ENCODE measurements around the gene SLC17A3.

The SLC17A3 gene

GRCh38 chr6:25888626-25889025 lies 14.6 kb upstream of the SLC17A3 start:
- no peak for DNase-seq

DNA sequence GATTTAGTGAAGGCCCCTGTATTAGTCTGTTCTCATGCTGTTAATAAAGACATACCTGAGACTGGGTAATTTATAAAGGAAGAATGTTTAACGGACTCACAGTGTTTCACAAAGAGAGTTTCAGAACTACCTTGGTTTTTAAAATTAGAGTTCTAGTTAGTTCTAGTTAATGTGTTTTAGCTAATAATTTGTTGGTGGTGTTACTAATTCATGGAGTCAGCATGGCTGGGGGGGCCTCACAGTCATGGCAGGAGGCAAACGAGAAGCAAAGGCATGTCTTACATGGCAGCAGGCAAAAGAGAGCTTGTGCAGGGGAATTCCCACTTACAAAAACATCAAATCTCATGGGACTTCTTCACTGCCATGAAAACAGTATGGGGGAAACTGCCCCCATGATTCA lies 12.0 kb upstream of the SLC17A3 start:
- DNase-seq: no peak

- DNase-seq: no peak
Measured at GRCh38 chr6:25883991-25884390, 9.9 kb upstream of the SLC17A3 start.

DNA sequence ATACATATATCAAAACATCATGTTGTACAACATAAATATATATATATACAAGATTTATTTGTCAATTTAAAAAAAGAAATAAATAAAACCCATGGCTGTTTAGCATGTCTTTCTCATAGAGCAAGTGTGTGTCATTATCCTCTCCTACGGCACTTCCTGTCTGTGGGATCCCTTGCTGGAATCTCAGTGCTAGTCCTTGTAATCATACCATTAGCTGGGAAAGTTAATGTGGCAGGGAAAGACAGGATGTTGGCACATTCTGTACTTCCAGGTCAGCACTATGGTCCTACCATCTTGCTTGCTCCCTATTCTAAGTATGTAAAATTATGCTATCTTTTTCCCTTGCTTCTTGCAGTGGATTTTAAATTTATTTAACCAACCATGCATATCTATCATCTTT lies 9.5 kb upstream of the SLC17A3 start:
- no peak for DNase-seq

- no peak for DNase-seq
Measured at GRCh38 chr6:25882051-25882496, 8.0 kb upstream of the SLC17A3 start.

DNA sequence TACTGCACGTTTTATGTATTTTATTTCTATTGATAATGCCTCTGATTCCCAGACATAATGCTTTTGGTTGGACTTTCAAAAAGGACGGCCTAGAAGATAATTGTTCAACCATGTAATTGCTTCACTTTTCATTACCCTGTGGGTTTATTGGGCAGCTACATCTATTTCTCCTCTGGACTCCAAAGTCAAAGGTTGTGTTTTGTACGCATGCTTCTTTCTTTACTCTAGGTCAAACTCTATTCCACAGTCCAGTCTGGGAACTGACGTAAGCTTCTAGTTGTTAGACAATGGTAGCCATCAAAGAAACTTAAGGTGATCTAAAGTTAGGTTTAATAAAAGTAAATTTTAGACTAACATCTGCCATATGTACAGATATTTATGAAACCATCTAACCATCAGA lies 6.6 kb upstream of the SLC17A3 start:
- no peak for DNase-seq

GRCh38 chr6:25878721-25879322 lies 4.8 kb upstream of the SLC17A3 start:
- no peak for DNase-seq

- DNase-seq: no peak
Measured at GRCh38 chr6:25875926-25876602, 2.0 kb upstream of the SLC17A3 start.

DNA sequence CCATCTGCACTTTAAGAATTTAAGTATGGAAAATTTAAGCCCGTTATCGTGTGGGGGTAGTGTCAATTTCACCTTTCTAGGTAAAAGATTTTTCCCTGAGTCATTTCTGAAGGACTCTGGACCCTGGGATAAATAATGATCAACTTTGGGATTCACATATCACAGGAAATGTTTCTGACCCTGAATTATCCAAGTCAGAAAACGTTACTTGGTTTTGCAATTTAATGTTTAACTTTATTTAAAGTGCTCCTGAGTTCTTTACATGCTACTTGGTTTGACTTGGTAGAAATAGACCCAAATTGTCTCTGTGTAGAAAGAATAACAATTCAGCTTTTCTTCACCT lies 1.5 kb upstream of the SLC17A3 start:
- no peak for DNase-seq

- DNase-seq: no peak
Measured at GRCh38 chr6:25874822-25875562, 949 bp upstream of the SLC17A3 start.

GRCh38 chr6:25872814-25873213 lies 1.2 kb downstream of the SLC17A3 start:
- no peak for DNase-seq

DNA sequence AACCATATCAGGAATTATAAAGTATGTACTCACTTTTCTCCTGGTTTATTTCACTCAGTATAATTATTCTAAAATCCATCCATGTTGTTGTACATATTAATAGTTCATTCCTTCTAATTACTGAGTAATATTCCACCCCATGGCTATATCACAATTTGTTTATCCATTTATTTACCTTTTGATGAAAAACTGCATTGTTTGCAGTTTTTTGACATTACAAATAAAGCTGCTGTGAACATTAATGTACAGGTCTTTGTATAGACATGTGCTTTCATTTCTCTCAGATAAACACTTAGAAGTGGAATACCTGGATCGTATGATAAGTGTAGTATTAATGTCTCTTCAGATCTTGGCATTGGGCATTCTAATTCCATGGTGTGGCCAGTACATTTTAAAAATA lies 4.2 kb downstream of the SLC17A3 start:
- no peak for DNase-seq

DNA sequence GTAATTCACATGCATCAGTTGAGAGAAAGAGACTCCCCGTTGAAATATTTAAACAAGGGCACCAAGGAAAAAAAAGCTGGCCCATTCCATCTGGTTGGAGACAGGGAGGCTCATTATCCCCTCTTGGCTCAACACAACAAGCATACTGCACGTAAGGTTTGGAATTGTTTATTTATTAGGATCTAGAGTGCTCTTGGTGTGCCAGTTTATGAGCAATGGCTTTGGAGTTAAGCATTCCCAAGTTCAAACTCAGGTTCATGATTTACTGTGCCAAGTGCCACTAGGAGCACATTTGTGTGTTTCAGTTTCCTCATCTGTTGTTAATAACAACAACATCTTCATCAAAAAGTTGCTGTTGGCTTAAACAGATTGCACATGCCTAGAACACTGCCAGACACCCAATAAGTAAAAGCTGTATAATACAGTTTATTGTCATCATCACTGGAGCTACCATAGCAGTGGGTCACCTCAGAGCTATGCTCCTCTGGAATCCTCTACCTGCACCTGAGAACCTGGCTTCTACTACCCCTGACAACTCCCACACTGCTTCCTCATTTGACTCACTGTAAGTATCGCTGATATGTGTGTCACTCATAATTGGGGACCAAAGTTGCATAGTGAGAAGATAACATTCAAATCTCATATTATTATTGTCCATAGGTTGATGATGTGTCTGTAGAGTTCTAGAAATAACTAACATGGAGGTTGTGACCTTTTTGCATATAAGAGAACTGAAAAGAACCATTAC lies 5.4 kb downstream of the SLC17A3 start:
- no peak for DNase-seq

- DNase-seq: no peak
Measured at GRCh38 chr6:25866011-25866410, 8.0 kb downstream of the SLC17A3 start.

DNA sequence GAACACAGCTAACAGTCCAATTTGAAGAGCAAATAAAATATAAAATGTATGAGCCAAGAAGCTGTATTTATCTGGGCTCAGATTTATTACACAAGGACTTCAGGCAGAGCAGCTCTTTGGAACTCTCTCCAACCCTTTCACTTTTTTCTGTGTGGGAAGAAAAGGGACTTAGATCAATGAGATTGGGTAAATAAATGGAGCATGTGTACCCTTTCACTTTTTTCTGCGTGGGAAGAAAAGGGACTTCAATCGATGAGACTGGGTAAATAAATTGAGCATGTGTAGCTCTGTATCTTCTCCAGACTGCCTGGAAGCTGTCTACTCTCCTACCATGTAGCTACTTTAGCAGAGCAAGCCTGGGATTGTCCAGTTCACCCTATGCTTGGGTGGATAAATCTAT lies 10.7 kb downstream of the SLC17A3 start:
- DNase-seq: no peak

DNA sequence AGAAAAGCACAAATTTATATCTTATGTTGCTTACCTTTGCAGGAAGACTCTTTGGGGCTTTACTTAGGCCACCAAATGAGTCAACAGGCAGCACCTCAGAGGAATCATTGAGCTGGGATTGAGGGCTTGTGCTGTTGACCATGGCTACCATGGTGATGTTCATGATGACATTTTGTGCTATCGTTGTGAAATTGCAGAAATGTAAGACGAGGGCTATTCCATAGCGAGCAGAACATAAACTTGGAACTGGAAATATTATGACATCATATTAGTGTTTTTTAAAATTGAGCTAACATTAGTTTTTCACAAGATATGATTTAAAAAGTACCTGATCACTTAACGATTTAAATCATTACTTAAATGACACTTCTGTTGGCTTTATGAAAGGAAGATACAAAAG lies 11.8 kb downstream of the SLC17A3 start:
- DNase-seq: no peak

- no peak for DNase-seq
Measured at GRCh38 chr6:25852756-25853155, 21.3 kb downstream of the SLC17A3 start.

- DNase-seq: no peak
Measured at GRCh38 chr6:25851961-25852360, 22.1 kb downstream of the SLC17A3 start.

- peak; percentile 91 for DNase-seq
Measured at GRCh38 chr6:25844518-25844917, 29.5 kb downstream of the SLC17A3 start.

DNA sequence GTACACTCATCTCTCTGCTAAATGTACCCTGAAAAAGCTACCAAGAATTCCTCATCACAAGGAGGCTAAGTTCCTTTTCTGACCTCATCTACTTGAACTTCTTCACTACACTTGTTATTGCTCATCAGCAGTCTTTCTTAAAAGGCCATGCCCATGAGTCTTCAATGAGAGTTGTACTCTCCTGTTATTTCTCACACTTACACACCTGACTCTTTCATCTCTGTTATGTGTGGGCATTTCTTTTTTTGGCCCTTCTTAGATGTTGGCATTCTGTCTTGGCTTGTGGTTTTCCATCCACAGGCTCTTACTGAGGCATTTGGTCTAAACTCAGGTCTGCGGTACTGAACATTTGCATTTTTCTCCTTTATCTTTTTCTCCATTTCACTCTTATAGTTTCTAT lies 31.5 kb downstream of the SLC17A3 start:
- DNase-seq: no peak

- no peak for DNase-seq
Measured at GRCh38 chr6:25835442-25836283, 38.4 kb downstream of the SLC17A3 start.

DNA sequence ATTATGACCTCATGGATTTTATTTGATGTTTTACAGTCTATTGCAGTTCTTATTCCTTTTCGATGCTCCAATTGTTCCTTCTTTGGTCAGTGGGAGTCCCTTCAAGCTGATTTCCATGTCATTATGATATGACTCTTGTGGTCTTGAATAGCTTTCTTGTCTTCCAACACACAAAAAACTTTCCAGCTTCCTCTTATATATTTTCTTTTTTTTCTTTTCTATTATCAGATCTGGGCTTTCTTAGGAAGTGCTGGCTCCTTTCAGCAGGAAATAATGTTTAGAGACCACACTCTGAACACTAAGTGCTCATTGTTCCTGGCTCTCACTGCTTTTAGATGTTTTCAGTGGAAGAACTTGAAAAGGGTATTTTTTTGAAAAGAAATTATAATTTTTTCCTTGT lies 39.1 kb downstream of the SLC17A3 start:
- no peak for DNase-seq

- no peak for DNase-seq
Measured at GRCh38 chr6:25833136-25833535, 40.9 kb downstream of the SLC17A3 start.

Measured in NCI-H2171 (cell line).